HEK293 (cell line): ENCODE results near the gene EYS.

Experiments used
- ZNF529 ChIP-seq: fragments of 450-650 bp; formaldehyde crosslinking; IDR thresholded peaks from 2 replicates; pipeline ENCODE4 v1.5.1; 2017; ENCODE audit warnings: missing genetic modification characterization, missing biosample characterization; ENCODE audit not compliant: insufficient replicate concordance
- ZNF707 ChIP-seq: fragments of 450-650 bp; formaldehyde crosslinking; IDR thresholded peaks from 2 replicates; pipeline ENCODE4 v1.5.1; 2016; ENCODE audit warnings: missing biosample characterization, missing genetic modification characterization

GRCh38 chr6:64347411-64347810 is 1359.6 kb downstream of the EYS start:
- TF ChIP-seq ZNF529 (tag by site-specific recombination) (no peak), ZNF707 (tag by site-specific recombination) (no peak)
